DND-41 (cell line): ENCODE results near the gene OPRD1.

Experiments
- CTCF ChIP-seq: IDR thresholded peaks from 2 replicates; pipeline ENCODE4 v1.5.1; 2012; ENCODE audit warnings: borderline replicate concordance, low read length, moderate library complexity, mild to moderate bottlenecking; ENCODE audit not compliant: poor library complexity, severe bottlenecking; ENCODE audit errors: extremely low read depth
- EZH2 ChIP-seq: IDR thresholded peaks from 3 replicates; pipeline ENCODE4 v1.6.1; 2012; ENCODE audit warnings: borderline replicate concordance, low read depth, mild to moderate bottlenecking, moderate library complexity, low read length, inconsistent platforms; ENCODE audit not compliant: severe bottlenecking

GRCh38 chr1:28830814-28831213 lies 18.8 kb downstream of the OPRD1 start:
- TF ChIP-seq CTCF (no peak), EZH2 (no peak)
